Dermis microvascular lymphatic vessel endothelial cell (primary cell): ENCODE results near the gene FRMD4A. TPM values are rescaled to one million over a fixed set of nuclear protein-coding genes. Genes with fewer than 3 reads are reported as not detected.
"Not testable (repeated sequence)": the region's sequence is repeated elsewhere in the genome, so short reads cannot be mapped to it uniquely, and the experiment has no call there.

Experiments used
- DNase-seq, 2 donors: peaks; one replicate each; pipeline versions ENCODE4 v3.0.0 to v3.0.0-alpha.2; 2010; ENCODE audit warnings: low read depth in 2 of 2
- total RNA-seq: library from RNA; depleted of rRNA; stranded (reverse); fragments of >200 nt; gene quantifications from 2 replicates; pipeline ENCODE4 v1.2.1, GENCODE V29; 2014

FRMD4A gene
- total RNA-seq, 1 donor from 2014 or later, result 16.3 TPM

DNA sequence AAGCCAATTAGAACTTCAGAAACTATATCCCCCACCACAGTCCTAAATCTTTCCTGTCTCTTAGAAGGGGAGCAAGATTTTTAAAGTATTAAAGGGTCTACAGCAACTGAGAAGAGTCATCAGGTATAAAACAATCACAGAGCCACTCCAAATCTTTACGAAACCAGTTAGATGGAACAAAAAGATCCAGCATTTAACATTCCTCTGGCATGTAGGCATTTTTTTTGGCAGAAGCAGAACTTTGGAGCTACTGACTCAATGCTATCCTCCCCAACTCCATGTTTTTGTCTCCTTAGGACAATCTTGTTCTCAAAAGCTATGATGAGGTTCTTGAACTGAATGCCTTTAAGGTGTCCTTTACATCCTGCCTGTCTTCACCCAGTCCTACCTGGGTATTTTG is 410.7 kb downstream of the FRMD4A start:
- no peak for DNase-seq

DNA sequence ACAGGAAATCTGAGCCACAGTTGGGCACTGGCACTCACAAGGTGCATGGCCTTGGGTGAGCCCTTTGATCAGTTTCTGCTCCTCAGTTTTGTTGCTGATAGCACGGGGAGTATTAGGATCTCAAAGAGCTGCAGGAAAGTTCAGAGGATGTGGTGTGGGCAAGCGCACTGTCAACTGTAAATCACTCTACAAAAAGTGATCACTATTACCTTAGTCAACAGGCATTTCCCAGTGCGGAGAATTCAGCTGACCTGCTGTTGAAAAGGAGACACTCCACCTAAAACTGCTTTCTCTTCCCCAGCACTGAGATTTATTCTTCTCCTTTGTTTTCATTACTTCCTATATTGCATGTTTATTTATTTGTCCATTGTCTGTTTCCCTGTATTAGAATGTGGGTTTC is 412.9 kb downstream of the FRMD4A start:
- DNase-seq, result peak in 1 of 2 donors; percentile 62

DNA sequence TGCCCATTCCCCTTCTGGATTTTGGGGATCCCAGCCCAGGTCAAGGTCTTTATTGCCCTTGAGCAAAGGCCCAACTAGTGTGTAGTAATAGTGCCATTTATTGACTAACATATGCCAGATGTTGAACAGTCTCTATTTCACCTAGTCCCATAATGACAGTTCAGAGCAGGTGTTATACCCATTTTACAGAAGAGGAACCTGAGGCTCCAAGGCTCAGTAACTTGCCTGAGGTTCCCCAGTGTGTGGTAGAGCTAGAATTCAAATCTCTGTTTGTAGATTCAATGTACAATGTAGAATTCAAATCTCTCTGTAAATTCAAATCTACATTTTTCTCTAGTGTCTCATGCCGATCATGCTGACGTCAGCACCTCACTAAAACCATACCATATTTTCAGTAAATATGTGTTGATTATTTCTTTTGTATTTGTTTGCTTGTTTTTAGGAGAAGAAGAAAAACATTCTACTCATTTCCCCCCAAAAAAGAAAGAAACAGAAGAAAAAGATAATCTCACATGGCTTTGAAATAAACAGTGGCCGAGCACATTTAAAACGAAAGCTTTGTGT is 414.3 kb downstream of the FRMD4A start:
- DNase-seq, result no peak

- no peak for DNase-seq
Measured at GRCh38 chr10:13915710-13916109, 415.0 kb downstream of the FRMD4A start.

DNA sequence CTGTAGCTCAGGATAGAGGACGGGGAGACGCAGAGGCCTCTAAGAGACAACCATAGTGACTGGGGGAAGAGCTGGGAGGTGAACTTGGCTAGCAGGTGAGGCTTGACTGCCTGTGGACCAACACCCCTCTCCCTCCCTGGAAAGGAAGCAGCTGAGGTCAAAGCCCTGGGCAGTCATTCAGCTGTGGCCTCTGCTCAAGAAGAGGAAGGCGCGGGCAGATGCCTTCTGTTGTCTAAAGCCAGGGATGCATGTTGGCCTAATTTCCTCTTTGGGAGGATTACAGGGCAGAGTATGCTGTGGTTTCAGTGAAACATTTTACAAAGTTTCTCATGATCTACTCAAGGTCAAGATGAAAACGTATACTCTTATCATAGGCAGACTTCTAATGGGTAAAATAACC is 416.8 kb downstream of the FRMD4A start:
- peak in 1 of 2 donors; percentile 43 for DNase-seq

- no peak for DNase-seq
Measured at GRCh38 chr10:13911821-13912520, 418.8 kb downstream of the FRMD4A start.

- no peak for DNase-seq
Measured at GRCh38 chr10:13909516-13910258, 421.0 kb downstream of the FRMD4A start.

GRCh38 chr10:13908475-13908874 is 422.2 kb downstream of the FRMD4A start:
- DNase-seq, result peak in 1 of 2 donors; percentile 67

GRCh38 chr10:13907570-13907969 is 423.2 kb downstream of the FRMD4A start:
- DNase-seq, result no peak

DNA sequence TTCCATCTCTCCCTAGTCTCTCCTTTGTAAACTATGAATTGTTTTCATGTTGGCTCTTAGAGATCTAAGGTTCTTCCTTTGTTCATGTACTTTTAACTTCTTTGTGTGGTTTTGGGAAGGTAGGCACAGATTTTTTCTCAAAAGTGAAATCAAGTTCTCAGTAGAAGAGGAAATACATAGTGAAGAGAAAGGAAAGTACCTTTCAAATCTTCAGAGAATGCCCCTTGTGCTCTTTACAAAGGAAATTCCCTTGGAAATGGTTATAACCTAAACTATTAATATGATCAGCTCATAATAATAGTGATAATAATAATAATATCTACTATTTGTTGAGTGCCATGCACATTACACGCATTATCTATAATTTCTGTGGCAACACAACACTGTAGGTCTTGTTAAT is 425.4 kb downstream of the FRMD4A start:
- DNase-seq, result no peak

DNA sequence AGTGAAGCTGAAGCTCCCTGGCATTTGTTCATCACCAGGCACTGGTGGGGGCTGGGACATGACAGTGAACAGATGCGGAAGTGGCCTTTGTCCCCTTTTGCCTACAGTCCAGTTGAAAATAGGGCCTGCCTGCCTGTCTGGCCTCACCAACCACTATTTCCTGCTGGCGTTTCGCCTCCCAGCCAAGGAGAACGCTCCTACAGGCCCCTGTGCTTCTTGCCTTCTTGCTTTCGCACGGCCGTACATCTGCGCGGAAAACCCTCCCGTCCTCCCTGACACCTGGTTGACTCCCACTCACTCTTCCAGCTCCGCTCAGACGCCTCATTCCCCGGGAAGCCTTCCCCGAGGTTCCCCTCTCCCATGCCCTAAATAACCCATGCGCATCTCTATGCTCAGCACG is 426.7 kb downstream of the FRMD4A start:
- no peak for DNase-seq

DNA sequence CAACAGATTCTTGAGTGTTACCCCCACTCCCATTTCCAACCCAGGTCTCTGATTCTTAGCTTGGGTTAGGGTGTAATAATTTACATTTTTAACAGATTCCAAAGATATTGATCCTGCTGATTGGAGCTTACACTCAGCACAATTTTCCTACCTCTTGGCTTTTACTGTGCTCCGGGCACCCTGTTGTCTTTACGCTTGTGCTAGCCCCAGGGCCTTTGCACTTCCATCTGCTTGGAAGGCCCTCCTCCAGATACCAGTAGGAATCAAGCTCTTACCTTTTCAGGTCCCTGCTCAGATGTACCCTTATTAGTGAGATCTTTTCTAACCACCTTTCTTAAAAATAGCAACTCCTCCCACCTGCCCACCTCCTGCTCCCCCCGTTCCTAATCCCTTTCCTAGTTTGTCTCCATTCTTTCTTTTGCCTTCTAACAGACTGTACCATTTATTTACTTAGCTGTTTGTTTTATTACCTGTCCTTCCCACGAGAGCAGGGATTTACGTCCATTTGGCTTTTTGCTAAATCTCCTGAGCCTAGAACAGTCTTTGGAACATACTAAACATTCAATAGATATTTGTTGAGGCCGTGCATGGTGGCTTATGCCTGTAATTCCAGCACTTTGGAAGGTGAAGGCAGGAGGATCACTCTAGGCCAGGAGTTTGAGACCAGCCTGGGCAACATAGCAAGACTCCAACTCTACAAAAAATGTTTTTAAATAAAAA is 427.7 kb downstream of the FRMD4A start:
- no peak for DNase-seq

GRCh38 chr10:13899941-13900340 is 430.8 kb downstream of the FRMD4A start:
- no peak for DNase-seq

DNA sequence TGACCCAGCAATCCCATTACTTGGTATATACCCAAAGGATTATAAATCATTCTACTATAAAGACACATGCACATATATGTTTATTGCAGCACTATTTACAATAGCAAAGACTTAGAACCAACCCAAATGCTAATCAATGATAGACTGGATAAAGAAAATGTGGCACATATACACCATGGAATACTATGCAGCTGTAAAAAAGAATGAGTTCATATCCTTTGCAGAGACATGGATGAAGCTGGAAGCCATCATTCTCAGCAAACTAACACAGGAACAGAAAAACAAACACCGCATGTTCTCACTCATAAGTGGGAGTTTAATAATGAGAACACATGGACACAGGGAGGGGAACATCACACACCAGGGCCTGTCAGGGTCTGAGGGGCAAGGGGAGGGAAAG is 434.6 kb downstream of the FRMD4A start:
- DNase-seq, result not testable (repeated sequence)

- peak in 1 of 2 donors; percentile 73 for DNase-seq
Measured at GRCh38 chr10:13894412-13895093, 436.2 kb downstream of the FRMD4A start.

- DNase-seq, result peak in 1 of 2 donors; percentile 47
Measured at GRCh38 chr10:13893926-13894325, 436.8 kb downstream of the FRMD4A start.

- DNase-seq, result no peak
Measured at GRCh38 chr10:13892871-13893270, 437.9 kb downstream of the FRMD4A start.

DNA sequence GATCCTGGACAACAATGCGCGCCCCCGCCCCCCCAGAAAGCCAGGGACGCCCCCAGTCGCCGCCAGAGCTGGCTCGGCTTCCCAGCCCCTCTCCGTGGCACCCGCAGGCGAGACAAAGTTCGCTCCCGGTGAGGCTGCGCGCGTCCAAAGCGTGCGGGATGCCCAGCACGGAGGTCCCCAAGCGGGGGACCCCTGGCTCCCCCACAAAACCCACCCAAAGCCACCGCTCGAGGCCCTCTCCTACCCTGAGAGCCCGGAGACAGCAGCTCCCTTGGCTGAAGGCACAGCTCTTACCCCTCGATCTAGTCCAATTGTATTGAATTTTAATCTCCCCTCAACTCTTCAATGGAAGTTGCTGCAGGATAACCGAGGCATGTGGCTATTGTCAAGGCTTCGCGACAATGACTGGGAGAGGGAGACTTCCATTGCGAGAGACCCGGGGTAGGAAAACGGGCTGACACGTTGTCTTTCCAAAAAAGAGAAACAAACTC is 438.7 kb downstream of the FRMD4A start:
- peak in 1 of 2 donors; percentile 19 for DNase-seq

GRCh38 chr10:13891128-13892000 is 439.4 kb downstream of the FRMD4A start:
- DNase-seq, result peak in 1 of 2 donors; percentile 61
